ENCODE measurements around the gene PTTG1. TPM values are rescaled to one million over a fixed set of nuclear protein-coding genes. Genes with fewer than 3 reads are reported as not detected.

PTTG1 gene
- polyA plus RNA-seq, 2 of the 4 experiments (the other 2 are of a cell fraction), result 222 to 227 TPM

DNA sequence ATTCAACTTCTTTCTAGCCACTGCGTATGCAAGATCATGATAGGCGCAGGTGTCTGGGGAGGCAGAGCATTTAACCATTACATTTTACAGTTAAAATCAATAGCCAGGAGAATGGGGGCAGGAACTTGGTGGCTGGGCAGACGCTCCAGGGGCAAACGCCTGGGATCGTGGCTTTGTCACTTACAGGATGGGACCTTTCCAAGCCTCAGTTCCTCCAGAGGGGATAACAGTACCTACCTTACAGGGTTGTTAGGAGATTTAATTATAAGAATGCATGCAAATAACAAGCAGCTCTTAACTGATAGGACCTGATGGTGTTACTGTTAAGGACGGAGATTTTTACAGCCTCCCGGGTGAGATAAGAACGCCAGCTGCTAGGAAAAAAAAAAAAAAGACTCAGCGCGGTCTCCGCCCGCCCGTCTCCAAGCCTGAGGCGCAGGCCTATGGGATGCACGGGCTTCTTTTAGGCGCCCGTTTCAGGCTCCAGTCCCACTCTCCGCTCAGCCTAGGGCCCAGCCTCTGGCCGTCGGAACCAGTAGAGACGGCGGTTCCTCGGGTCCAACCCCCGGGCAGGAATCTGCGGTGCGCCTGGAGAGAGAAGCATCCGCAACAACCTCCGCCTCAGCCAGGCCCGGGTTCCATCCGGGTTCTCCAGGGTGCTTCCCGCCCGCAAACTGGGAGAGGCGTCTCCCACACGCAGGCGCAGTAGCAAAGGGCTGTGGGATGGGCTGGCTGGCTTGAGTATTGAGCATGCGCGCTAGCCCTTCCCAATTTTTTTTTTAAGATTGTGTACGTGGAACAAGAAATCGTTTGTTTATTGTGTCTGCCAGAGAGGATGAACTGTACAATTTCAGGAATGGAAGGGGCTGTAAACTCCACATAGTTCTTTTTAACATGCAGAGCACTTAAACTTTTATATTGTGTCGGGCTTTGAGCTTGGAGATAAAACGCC is 22.0 kb upstream of the PTTG1 start, which contains the start of gene FAM200C:
Gene FAM200C, minus strand, starts transcription at position 653 of the 952 bp plus-strand sequence. CDS start 4,564 bp downstream, outside the sequence.
- peak within 1 kb of the TSS; percentile 89 to 97 for H3K27ac ChIP-seq
- ChIA-PET POLR2A (interaction anchor here (0.6 to 1.1 kb wide), 7 partner anchors 9 to 281 kb away, joined by 3 to 5 read pairs (median 4); partner anchors contain the start of genes PWWP2A and SLU7), CTCF (interaction anchor here (1.5 kb wide), 1 partner anchor 20 kb away, joined by 4 read pairs; no protein-coding TSS in a partner anchor)
- H3K4me1 ChIP-seq, result peaks cover 19% of the 10 kb centered on the region
- peak; percentile 93 for TF ChIP-seq POLR2A (IDR thresholded peaks at IDR 0.05; ENCODE audit: low read length)
- no peak for TF ChIP-seq MAFK (IDR thresholded peaks at IDR 0.05; ENCODE audit: partially characterized antibody)
- peak; percentile 73 to 94 for TF ChIP-seq JUN (IDR thresholded peaks at IDR 0.05)
- peak; percentile 94 for TF ChIP-seq BCL3 (IDR thresholded peaks at IDR 0.05)
- TF ChIP-seq, protein P1, sequence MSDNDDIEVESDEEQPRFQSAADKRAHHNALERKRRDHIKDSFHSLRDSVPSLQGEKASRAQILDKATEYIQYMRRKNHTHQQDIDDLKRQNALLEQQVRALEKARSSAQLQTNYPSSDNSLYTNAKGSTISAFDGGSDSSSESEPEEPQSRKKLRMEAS (IDR thresholded peaks at IDR 0.05), result 0 out of 2 replicates have a peak, but pooled peaks have one; percentile 51
- peak; percentile 100 for TF ChIP-seq PHF8 (IDR thresholded peaks at IDR 0.05; ENCODE audit: borderline replicate concordance, low read depth)
- TF ChIP-seq, protein P2, sequence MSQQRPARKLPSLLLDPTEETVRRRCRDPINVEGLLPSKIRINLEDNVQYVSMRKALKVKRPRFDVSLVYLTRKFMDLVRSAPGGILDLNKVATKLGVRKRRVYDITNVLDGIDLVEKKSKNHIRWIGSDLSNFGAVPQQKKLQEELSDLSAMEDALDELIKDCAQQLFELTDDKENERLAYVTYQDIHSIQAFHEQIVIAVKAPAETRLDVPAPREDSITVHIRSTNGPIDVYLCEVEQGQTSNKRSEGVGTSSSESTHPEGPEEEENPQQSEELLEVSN (IDR thresholded peaks at IDR 0.05; ENCODE audit: borderline replicate concordance, low read depth), result peak; percentile 81
- no peak for TF ChIP-seq FOSL2 (IDR thresholded peaks at IDR 0.05)
- TF ChIP-seq FOSL2 (CRISPR knock-in tag; IDR thresholded peaks at IDR 0.05), result no peak
- TF ChIP-seq HOXA7 (CRISPR knock-in tag; IDR thresholded peaks at IDR 0.05), result no peak
- 3% methylated on average over 41 of the region's 41 CpGs for WGBS (ENCODE audit: missing lambda C conversion rate)
- peak within 1 kb of the TSS; percentile 66 for H3K4me3 ChIP-seq
- peak; percentile 28 for FAIRE-seq
- ATAC-seq, result peak; percentile 97 to 98
- DNase-seq (ENCODE audit: low read depth in 1 of 2, low spot score in 1 of 2), result peak; percentile 94 to 97
- peak within 1 kb of the TSS; percentile 90 for H3K4me2 ChIP-seq
- no peaks in the 10 kb centered on the region for H3K9me3 ChIP-seq

DNA sequence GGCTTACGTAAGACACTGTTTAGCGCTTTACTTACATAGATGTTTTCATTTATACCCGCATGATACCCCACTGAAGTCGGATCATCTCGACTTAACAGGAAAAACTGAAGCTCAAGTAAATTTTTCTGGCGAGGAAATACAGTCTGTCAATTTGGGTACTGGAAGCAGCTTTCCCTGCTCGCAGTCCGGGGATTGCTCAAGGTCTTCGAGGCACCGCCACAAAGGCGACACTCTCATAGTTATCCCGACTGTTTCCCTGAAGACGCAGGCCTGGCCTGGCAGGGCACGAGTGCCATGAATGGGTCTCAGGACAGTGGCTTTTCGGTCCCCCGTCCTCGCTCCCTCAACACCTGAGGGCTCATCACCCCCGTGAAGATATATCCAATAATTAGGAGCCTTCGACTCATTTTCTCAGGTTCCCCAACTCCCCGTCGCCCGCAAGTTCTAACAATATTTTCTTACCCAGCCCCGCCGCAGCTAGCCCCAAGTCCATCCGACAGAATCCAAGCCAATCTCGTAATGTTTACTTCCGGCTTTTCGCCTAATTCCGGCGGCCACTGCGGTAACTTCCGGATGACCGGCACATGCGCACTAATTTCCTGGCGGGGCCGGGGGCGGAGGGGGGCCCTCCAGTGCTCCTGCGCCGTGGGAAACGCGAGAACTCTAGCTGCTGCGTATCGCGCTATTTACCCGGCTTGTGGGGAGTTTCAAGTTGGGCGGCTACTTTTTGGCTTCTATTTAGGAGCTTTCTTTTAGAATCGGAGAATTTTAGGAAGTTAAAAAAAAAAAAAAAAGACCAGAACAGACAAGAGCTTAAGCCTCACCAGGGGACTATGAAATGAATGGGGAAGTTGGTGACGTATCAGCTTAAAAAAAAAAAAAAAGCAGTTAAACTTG is 2.8 kb upstream of the PTTG1 start, which contains the start of gene SLU7:
Gene SLU7, minus strand, starts transcription at position 521 of the 897 bp plus-strand sequence. CDS start 3,787 bp downstream, outside the sequence.
- H3K9me3 ChIP-seq, result no peaks in the 10 kb centered on the region
- ATAC-seq (peak; percentile 77 to 88), DNase-seq (ENCODE audit: low read depth in 1 of 2, low spot score in 1 of 2) (peak; percentile 93 to 95), FAIRE-seq (no peak)
- WGBS (ENCODE audit: missing lambda C conversion rate), result 3% methylated on average over 47 of the region's 48 CpGs
- H3K4me3 ChIP-seq, result peak within 1 kb of the TSS; percentile 75
- ChIA-PET POLR2A (interaction anchor here (0.5 to 1.6 kb wide), 12 partner anchors 12 to 1127 kb away, joined by 3 to 11 read pairs (median 4); no protein-coding TSS in a partner anchor), CTCF (interaction anchor here (0.8 to 14.8 kb wide), 4 partner anchors 21 to 48 kb away, joined by 3 to 139 read pairs (median 4); no protein-coding TSS in a partner anchor)
- H3K4me2 ChIP-seq, result peak within 1 kb of the TSS; percentile 95
- peak within 1 kb of the TSS; percentile 81 to 89 for H3K27ac ChIP-seq
- peaks cover 40% of the 10 kb centered on the region for H3K4me1 ChIP-seq
- TF ChIP-seq HES2 (IDR thresholded peaks at IDR 0.05) (no peak), CBX8 (IDR thresholded peaks at IDR 0.05) (no peak), ZSCAN20 (CRISPR knock-in tag; IDR thresholded peaks at IDR 0.05) (no peak), JUN (IDR thresholded peaks at IDR 0.05) (peak; percentile 56 to 73; a peak in 3 of 5 replicates), RCOR1 (IDR thresholded peaks at IDR 0.05; ENCODE audit: low read depth, low read length) (no peak), PHF8 (IDR thresholded peaks at IDR 0.05; ENCODE audit: borderline replicate concordance, low read depth) (peak; percentile 61; the same call in 1 of the 2 replicates), HOXB13 (CRISPR knock-in tag; IDR thresholded peaks at IDR 0.05; ENCODE audit: low read depth) (no peak), CBX2 (IDR thresholded peaks at IDR 0.05; ENCODE audit: borderline replicate concordance, low read depth) (no peak), HOXB5 (CRISPR knock-in tag; IDR thresholded peaks at IDR 0.05) (no peak), ZNF302 (CRISPR knock-in tag; IDR thresholded peaks at IDR 0.05) (no peak), POLR2A (IDR thresholded peaks at IDR 0.05; ENCODE audit: low read length) (peak; percentile 52), HOXA7 (CRISPR knock-in tag; IDR thresholded peaks at IDR 0.05) (no peak), SMC3 (IDR thresholded peaks at IDR 0.05) (no peak), RAD21 (conservative IDR thresholded peaks at IDR 0.05 in 1 of 2, IDR thresholded peaks at IDR 0.05 in 1 of 2) (no peak), POLR2AphosphoS2 (conservative IDR thresholded peaks at IDR 0.05; ENCODE audit: low read length) (no peak), KDM1A (IDR thresholded peaks at IDR 0.05; ENCODE audit: low read depth) (no peak), REST (IDR thresholded peaks at IDR 0.05) (peak; percentile 89), EP300 (IDR thresholded peaks at IDR 0.05) (no peak), FOXS1 (CRISPR knock-in tag; IDR thresholded peaks at IDR 0.05) (no peak), HDAC2 (IDR thresholded peaks at IDR 0.05) (no peak), TFCP2L1 (CRISPR knock-in tag; IDR thresholded peaks at IDR 0.05) (no peak), MAZ (IDR thresholded peaks at IDR 0.05; ENCODE audit: borderline replicate concordance, low read depth, low read length) (peak; percentile 59; the same call in 1 of the 2 replicates)

Measured in A549 (cell line).